ENCODE measurements around the gene INSYN1.

The INSYN1 gene

GRCh38 chr15:73746261-73746660, 6.9 kb downstream of the INSYN1 start:
- DNase-seq (ENCODE audit: extremely low spot score), result no peak
- CTCF ChIA-PET, result no interaction called here
- POLR2A ChIA-PET, result no interaction called here
- no peak for TF ChIP-seq CTCF (IDR thresholded peaks at IDR 0.05; ENCODE audit: control extremely low read depth, extremely low read depth, low read depth, missing control alignments)

- CTCF ChIA-PET, result no interaction called here
- POLR2A ChIA-PET, result no interaction called here
- DNase-seq (ENCODE audit: extremely low spot score), result no peak
- no peak for TF ChIP-seq CTCF (IDR thresholded peaks at IDR 0.05; ENCODE audit: control extremely low read depth, extremely low read depth, low read depth, missing control alignments)
Observed at GRCh38 chr15:73745073-73745472, 8.1 kb downstream of the INSYN1 start.

GRCh38 chr15:73744293-73744692, 8.9 kb downstream of the INSYN1 start:
- ChIA-PET CTCF (no interaction called here), POLR2A (no interaction called here)
- no peak for DNase-seq (ENCODE audit: extremely low spot score)
- no peak for TF ChIP-seq CTCF (IDR thresholded peaks at IDR 0.05; ENCODE audit: control extremely low read depth, extremely low read depth, low read depth, missing control alignments)

GRCh38 chr15:73741321-73741836, 11.8 kb downstream of the INSYN1 start:
- POLR2A ChIA-PET, result no interaction called here
- DNase-seq (ENCODE audit: extremely low spot score), result no peak
- CTCF ChIA-PET, result interaction anchor here (0.8 kb wide), 1 partner anchor 106 kb away, joined by 3 read pairs; no protein-coding TSS in a partner anchor
- TF ChIP-seq CTCF (IDR thresholded peaks at IDR 0.05; ENCODE audit: control extremely low read depth, extremely low read depth, low read depth, missing control alignments), result no peak

GRCh38 chr15:73740152-73741048, 12.8 kb downstream of the INSYN1 start:
- no peak for DNase-seq (ENCODE audit: extremely low spot score)
- TF ChIP-seq CTCF (IDR thresholded peaks at IDR 0.05; ENCODE audit: control extremely low read depth, extremely low read depth, low read depth, missing control alignments), result no peak
- POLR2A ChIA-PET, result interaction anchor here (0.6 kb wide), 1 partner anchor 20 kb away, joined by 4 read pairs; no protein-coding TSS in a partner anchor
- CTCF ChIA-PET, result no interaction called here

GRCh38 chr15:73737535-73737934, 15.6 kb downstream of the INSYN1 start:
- POLR2A ChIA-PET, result no interaction called here
- CTCF ChIA-PET, result no interaction called here
- DNase-seq (ENCODE audit: extremely low spot score), result no peak
- TF ChIP-seq CTCF (IDR thresholded peaks at IDR 0.05; ENCODE audit: control extremely low read depth, extremely low read depth, low read depth, missing control alignments), result no peak

All from GM10248 (cell line).